Endothelial cell of umbilical vein (primary cell): ENCODE measurements around the gene CTNND2.

ENCODE experiments used
- CTCF ChIP-seq, 2 donors: IDR thresholded peaks; 1 replicate in 1 of 2; 2 replicates in 1 of 2; pipeline ENCODE4 v1.5.1; 2011; ENCODE audit warnings: low read length in 2 of 2, mild to moderate bottlenecking in 2 of 2, moderate library complexity in 2 of 2, control low read depth in 1 of 2, inconsistent platforms in 1 of 2, low read depth in 1 of 2; ENCODE audit not compliant: insufficient read depth in 1 of 2; ENCODE audit errors: extremely low read depth in 1 of 2
- EZH2 ChIP-seq: IDR thresholded peaks from 2 replicates; pipeline ENCODE4 v1.6.1; 2012; ENCODE audit warnings: borderline replicate concordance, low read depth, mild to moderate bottlenecking, moderate library complexity, low read length, inconsistent platforms; ENCODE audit not compliant: severe bottlenecking
- FOS ChIP-seq: IDR thresholded peaks from 2 replicates; pipeline ENCODE4 v1.6.1; 2011; ENCODE audit warnings: mild to moderate bottlenecking, low read length, moderate library complexity, borderline replicate concordance; ENCODE audit not compliant: insufficient read depth
- JUN ChIP-seq: IDR thresholded peaks from 2 replicates; pipeline ENCODE4 v1.6.1; 2011; ENCODE audit warnings: borderline replicate concordance, low read depth; ENCODE audit not compliant: insufficient read length, insufficient read depth
- MAX ChIP-seq: IDR thresholded peaks from 2 replicates; pipeline ENCODE4 v1.6.1; 2011; ENCODE audit not compliant: insufficient read depth, insufficient read length
- POLR2A ChIP-seq: IDR thresholded peaks from 2 replicates; pipeline ENCODE4 v1.6.1; 2012; ENCODE audit warnings: low read depth, mild to moderate bottlenecking, control low read depth, low read length
- POLR2AphosphoS5 ChIP-seq: IDR thresholded peaks from 2 replicates; pipeline ENCODE4 v1.6.1; 2012; ENCODE audit warnings: low read depth, mild to moderate bottlenecking, control low read depth, low read length, moderate library complexity; ENCODE audit not compliant: insufficient read depth

GRCh38 chr5:11072076-11072475 is 832.2 kb downstream of the CTNND2 start:
- TF ChIP-seq CTCF (IDR thresholded peaks at IDR 0.05; ENCODE audit: extremely low read depth in 1 of 2, insufficient read depth in 1 of 2, low read depth in 1 of 2, low read length in 2 of 2), result no peak
- no peak for TF ChIP-seq FOS
- no peak for TF ChIP-seq MAX
- no peak for TF ChIP-seq POLR2A
- TF ChIP-seq EZH2, result no peak
- no peak for TF ChIP-seq POLR2AphosphoS5
- no peak for TF ChIP-seq JUN
